Loucy (cell line): ENCODE measurements around the gene MMUT.
A peak's percentile ranks its signal among the peaks of the same experiment; 100 is the strongest.
"Not testable (repeated sequence)": the region's sequence is repeated elsewhere in the genome, so short reads cannot be mapped to it uniquely, and the experiment has no call there.

ENCODE experiments used
- H2AFZ ChIP-seq: fragments of 200-600 bp; sonication (generic); 2 replicates; pipeline ENCODE4 v1.6.0; 2016; ENCODE audit warnings: antibody characterized with exemption, mild to moderate bottlenecking, low read length, moderate library complexity
- H3F3A ChIP-seq: fragments of 200-600 bp; 2 replicates; pipeline ENCODE4 v1.6.0; 2016; ENCODE audit warnings: antibody characterized with exemption, low read depth, mild to moderate bottlenecking
- H3K27me3 ChIP-seq: fragments of 200-600 bp; sonication (generic); 2 replicates; pipeline ENCODE4 v1.6.1; 2014; ENCODE audit warnings: low read length, mild to moderate bottlenecking; ENCODE audit not compliant: insufficient read depth, poor library complexity, severe bottlenecking
- H3K36me3 ChIP-seq: fragments of 200-600 bp; sonication (generic); 2 replicates; pipeline ENCODE4 v1.6.1; 2016; ENCODE audit warnings: low read length; ENCODE audit not compliant: insufficient read depth
- H3K4me1 ChIP-seq: fragments of 200-600 bp; sonication (generic); 2 replicates; pipeline ENCODE4 v1.5.1; 2014; ENCODE audit warnings: low read length, mild to moderate bottlenecking; ENCODE audit not compliant: insufficient read depth, poor library complexity, severe bottlenecking
- H3K4me2 ChIP-seq: fragments of 200-600 bp; sonication (generic); 2 replicates; pipeline ENCODE4 v1.6.0; 2014; ENCODE audit warnings: antibody characterized with exemption, low read length, low read depth, mild to moderate bottlenecking; ENCODE audit not compliant: poor library complexity, severe bottlenecking
- H3K4me3 ChIP-seq: fragments of 200-600 bp; sonication (generic); 2 replicates; pipeline ENCODE4 v1.5.1; 2014; ENCODE audit warnings: low read length, mild to moderate bottlenecking, mixed read lengths; ENCODE audit not compliant: poor library complexity, severe bottlenecking
- H3K79me2 ChIP-seq: fragments of 200-600 bp; sonication (generic); 2 replicates; pipeline ENCODE4 v1.6.1; 2014; ENCODE audit warnings: low read length; ENCODE audit not compliant: insufficient read depth
- H3K9ac ChIP-seq: fragments of 200-600 bp; sonication (generic); 2 replicates; pipeline ENCODE4 v1.6.0; 2014; ENCODE audit warnings: mild to moderate bottlenecking, low read depth, low read length, moderate library complexity; ENCODE audit not compliant: poor library complexity, severe bottlenecking
- H3K9me2 ChIP-seq: fragments of 200-600 bp; sonication (generic); replicated peaks from 2 replicates; pipeline ENCODE4 v1.6.1; 2016; ENCODE audit warnings: low read depth, low read length, mixed read lengths
- H3K9me3 ChIP-seq: fragments of 200-600 bp; sonication (generic); 2 replicates; pipeline ENCODE4 v1.6.1; 2014; ENCODE audit warnings: mild to moderate bottlenecking, antibody characterized with exemption, low read length, low read depth; ENCODE audit not compliant: insufficient read depth
- H4K20me1 ChIP-seq: fragments of 200-600 bp; sonication (generic); 2 replicates; pipeline ENCODE4 v1.6.0; 2014; ENCODE audit warnings: antibody characterized with exemption, low read length, mild to moderate bottlenecking; ENCODE audit not compliant: insufficient read depth, poor library complexity, severe bottlenecking
- EZH2phosphoT487 ChIP-seq: fragments of 200-600 bp; IDR thresholded peaks from 2 replicates; pipeline ENCODE4 v1.6.1; 2018; ENCODE audit warnings: antibody characterized with exemption, mild to moderate bottlenecking, moderate library complexity, borderline replicate concordance
- TF ChIP-seq, protein P1 (sequence below): fragments of 200-600 bp; sonication (generic); conservative IDR thresholded peaks from 2 replicates; pipeline ENCODE4 v1.5.1; 2014; ENCODE audit warnings: mild to moderate bottlenecking, antibody characterized with exemption, low read length

Gene MMUT

DNA sequence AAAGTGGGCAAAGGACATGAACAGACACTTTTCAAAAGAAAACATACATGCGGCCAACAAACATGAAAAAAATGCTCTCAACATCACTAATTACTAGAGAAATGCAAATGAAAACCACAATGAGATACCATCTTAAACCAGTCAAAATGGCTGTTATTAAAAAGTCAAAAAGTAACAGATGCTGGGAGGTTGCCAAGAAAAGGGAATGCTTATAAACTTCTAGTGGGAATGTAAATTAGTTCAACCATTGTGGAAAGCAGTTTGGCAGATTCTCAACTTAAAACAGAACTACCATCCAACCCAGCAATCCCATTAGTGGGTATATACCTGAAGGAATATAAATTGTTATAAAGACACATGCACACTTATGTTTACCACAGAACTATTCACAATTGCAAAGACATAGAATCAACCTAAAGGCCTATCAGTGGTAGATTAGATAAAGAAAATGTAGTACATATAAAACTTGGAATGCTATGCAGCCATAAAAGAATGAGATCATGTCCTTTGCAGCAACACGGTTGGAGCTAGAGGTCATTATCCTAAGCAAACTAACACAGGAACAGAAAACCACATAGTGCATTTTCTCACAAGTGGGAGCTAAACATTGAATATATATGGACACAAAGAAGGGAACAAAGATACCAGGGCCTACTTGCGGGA is 16.4 kb upstream of the MMUT start:
- no peak overlapping the region for H3K9ac ChIP-seq
- H3K79me2 ChIP-seq: no peaks in the 10 kb centered on the region
- no peak for TF ChIP-seq EZH2phosphoT487
- TF ChIP-seq, protein P1, sequence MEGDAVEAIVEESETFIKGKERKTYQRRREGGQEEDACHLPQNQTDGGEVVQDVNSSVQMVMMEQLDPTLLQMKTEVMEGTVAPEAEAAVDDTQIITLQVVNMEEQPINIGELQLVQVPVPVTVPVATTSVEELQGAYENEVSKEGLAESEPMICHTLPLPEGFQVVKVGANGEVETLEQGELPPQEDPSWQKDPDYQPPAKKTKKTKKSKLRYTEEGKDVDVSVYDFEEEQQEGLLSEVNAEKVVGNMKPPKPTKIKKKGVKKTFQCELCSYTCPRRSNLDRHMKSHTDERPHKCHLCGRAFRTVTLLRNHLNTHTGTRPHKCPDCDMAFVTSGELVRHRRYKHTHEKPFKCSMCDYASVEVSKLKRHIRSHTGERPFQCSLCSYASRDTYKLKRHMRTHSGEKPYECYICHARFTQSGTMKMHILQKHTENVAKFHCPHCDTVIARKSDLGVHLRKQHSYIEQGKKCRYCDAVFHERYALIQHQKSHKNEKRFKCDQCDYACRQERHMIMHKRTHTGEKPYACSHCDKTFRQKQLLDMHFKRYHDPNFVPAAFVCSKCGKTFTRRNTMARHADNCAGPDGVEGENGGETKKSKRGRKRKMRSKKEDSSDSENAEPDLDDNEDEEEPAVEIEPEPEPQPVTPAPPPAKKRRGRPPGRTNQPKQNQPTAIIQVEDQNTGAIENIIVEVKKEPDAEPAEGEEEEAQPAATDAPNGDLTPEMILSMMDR: no peak
- no peaks in the 10 kb centered on the region for H3K9me3 ChIP-seq
- no peak overlapping the region for H3K4me3 ChIP-seq
- H3K27me3 ChIP-seq: no peaks in the 10 kb centered on the region
- H3K4me2 ChIP-seq: no peak overlapping the region
- H3F3A ChIP-seq: no peaks in the 10 kb centered on the region; the same call in 1 of the 2 replicates
- H4K20me1 ChIP-seq: no peaks in the 10 kb centered on the region
- no peaks in the 10 kb centered on the region for H3K4me1 ChIP-seq
- H3K9me2 ChIP-seq: no peaks in the 10 kb centered on the region
- H3K36me3 ChIP-seq: peaks cover 4% of the 10 kb centered on the region; the same call in 1 of the 2 replicates
- no peak overlapping the region for H2AFZ ChIP-seq

DNA sequence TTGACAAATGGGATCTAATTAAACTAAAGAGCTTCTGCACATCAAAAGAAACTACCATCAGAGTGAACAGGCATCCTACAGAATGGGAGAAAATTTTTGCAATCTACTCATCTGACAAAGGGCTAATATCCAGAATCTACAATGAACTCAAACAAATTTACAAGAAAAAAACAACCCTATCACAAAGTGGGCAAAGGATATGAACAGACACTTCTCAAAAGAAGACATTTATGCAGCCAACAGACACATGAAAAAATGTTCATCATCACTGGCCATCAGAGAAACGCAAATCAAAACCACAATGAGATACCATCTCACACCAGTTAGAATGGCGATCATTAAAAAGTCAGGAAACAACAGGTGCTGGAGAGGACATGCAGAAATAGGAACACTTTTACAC is 13.5 kb upstream of the MMUT start:
- H3K4me3 ChIP-seq, H3K4me2 ChIP-seq, H3F3A ChIP-seq, H2AFZ ChIP-seq, H3K79me2 ChIP-seq, H3K9me3 ChIP-seq, H3K4me1 ChIP-seq, H3K9me2 ChIP-seq, H3K27me3 ChIP-seq, H3K9ac ChIP-seq, H4K20me1 ChIP-seq: not testable (repeated sequence)
- peaks cover 22% of the 10 kb centered on the region for H3K36me3 ChIP-seq

DNA sequence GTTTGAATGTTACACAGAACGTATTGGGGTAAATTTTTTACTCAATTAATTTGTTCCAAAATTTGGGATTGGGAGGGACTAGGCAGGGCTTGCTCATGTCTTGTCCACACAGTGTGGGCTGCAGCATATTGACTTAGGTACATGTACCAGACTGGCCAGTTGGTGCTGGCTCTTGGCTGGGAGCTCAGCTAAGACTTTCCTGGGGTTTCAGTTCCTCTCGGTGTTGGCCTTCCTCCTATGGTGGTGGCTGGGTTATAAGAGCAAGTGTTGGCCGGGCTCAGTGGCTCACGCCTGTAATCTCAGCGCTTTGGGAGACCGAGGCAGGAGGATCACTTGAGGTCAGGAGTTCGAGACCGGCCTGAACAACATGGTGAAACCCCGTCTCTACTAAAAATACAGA is 5.0 kb upstream of the MMUT start:
- Histone ChIP-seq H2AFZ (no peak overlapping the region), H3K9me3 (no peaks in the 10 kb centered on the region), H3K79me2 (peaks cover 67% of the 10 kb centered on the region), H3K4me3 (peak overlapping the region; percentile 90), H3K4me2 (peak overlapping the region; percentile 91), H3K9ac (no peak overlapping the region), H3K36me3 (peaks cover 14% of the 10 kb centered on the region), H3K27me3 (no peaks in the 10 kb centered on the region), H3F3A (no peaks in the 10 kb centered on the region), H4K20me1 (peaks cover 19% of the 10 kb centered on the region), H3K9me2 (no peaks in the 10 kb centered on the region), H3K4me1 (peaks cover 41% of the 10 kb centered on the region)
- TF ChIP-seq, protein P1: no peak
- no peak for TF ChIP-seq EZH2phosphoT487

DNA sequence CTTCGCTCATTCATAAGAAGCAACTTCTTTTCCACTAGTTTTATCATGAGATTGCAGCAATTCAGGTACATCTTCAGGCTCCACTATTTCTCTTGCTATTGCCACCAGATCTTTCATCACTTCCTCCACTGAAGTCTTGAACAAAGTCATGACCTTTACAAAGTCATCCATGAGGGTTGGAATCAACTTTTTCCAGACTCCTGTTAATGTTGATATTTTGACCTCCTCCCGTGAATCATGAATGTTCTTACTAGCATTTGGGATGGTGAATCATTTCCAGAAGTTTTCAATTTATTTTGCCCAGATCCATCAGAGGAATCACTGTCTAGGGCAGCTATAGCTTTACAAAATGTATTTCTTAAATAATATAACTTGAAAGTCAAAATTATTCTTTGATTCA is 1.6 kb upstream of the MMUT start:
- H3F3A ChIP-seq: no peaks in the 10 kb centered on the region
- peaks cover 55% of the 10 kb centered on the region for H3K4me1 ChIP-seq
- no peaks in the 10 kb centered on the region for H3K27me3 ChIP-seq
- TF ChIP-seq, protein P1: no peak
- no peak for TF ChIP-seq EZH2phosphoT487
- peak overlapping the region; percentile 91 for H3K9ac ChIP-seq
- peaks cover 19% of the 10 kb centered on the region for H4K20me1 ChIP-seq
- H2AFZ ChIP-seq: no peak overlapping the region
- H3K4me2 ChIP-seq: peak overlapping the region; percentile 91
- H3K9me3 ChIP-seq: no peaks in the 10 kb centered on the region
- H3K79me2 ChIP-seq: peaks cover 84% of the 10 kb centered on the region
- H3K9me2 ChIP-seq: no peaks in the 10 kb centered on the region
- peak overlapping the region; percentile 90 for H3K4me3 ChIP-seq
- no peaks in the 10 kb centered on the region for H3K36me3 ChIP-seq
